ENCODE measurements around the gene SAMD4A.

SAMD4A gene

GRCh38 chr14:54642801-54643695 is 76.1 kb downstream of the SAMD4A start:
- H3K4me3 ChIP-seq (ENCODE audit: low read depth, low read length) = no peak overlapping the region
- no peaks in the 10 kb centered on the region for H3K36me3 ChIP-seq
- no peak for DNase-seq
- no peaks in the 10 kb centered on the region for H3K4me1 ChIP-seq
- no peaks in the 10 kb centered on the region for H3K9me3 ChIP-seq
- TF ChIP-seq CTCF (IDR thresholded peaks at IDR 0.05; ENCODE audit: low read depth, low read length) = peak; percentile 15; the same call in 1 of the 2 replicates
- no peaks in the 10 kb centered on the region; the same call in 1 of the 2 replicates for H3K27me3 ChIP-seq

GRCh38 chr14:54643696-54644176 is 76.8 kb downstream of the SAMD4A start:
- Histone ChIP-seq H3K9me3 (no peaks in the 10 kb centered on the region), H3K27me3 (peaks cover 5% of the 10 kb centered on the region), H3K36me3 (no peaks in the 10 kb centered on the region), H3K4me1 (no peaks in the 10 kb centered on the region), H3K4me3 (ENCODE audit: low read depth, low read length) (no peak overlapping the region)
- DNase-seq = no peak
- no peak for TF ChIP-seq CTCF (IDR thresholded peaks at IDR 0.05; ENCODE audit: low read depth, low read length)

GRCh38 chr14:54645639-54646038 is 78.7 kb downstream of the SAMD4A start:
- Histone ChIP-seq H3K4me3 (ENCODE audit: low read depth, low read length) (no peak overlapping the region), H3K27me3 (peaks cover 22% of the 10 kb centered on the region), H3K36me3 (no peaks in the 10 kb centered on the region), H3K4me1 (no peaks in the 10 kb centered on the region), H3K9me3 (no peaks in the 10 kb centered on the region)
- no peak for DNase-seq
- TF ChIP-seq CTCF (IDR thresholded peaks at IDR 0.05; ENCODE audit: low read depth, low read length) = no peak

DNA sequence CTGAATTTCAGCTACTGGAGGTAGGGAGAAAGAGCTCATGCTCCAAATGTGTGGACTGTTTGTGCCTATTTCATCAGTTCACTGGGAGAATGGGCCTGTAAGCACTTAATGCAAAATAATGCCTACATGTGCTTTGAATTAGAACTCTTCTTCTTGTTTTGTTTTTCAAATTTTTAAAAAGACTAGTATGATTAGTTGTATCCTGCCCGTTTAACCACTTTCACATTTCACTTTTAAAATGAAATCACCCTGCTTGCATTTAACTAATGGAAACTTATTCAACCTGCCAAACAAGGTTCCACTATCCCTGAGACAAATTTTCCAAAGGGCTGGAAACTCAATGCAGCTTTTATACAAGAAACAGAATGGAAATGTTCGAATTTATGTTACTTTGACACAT is 79.7 kb downstream of the SAMD4A start:
- no peak overlapping the region for H3K4me3 ChIP-seq (ENCODE audit: low read depth, low read length)
- TF ChIP-seq CTCF (IDR thresholded peaks at IDR 0.05; ENCODE audit: low read depth, low read length) = no peak
- no peak for DNase-seq
- no peaks in the 10 kb centered on the region for H3K36me3 ChIP-seq
- H3K4me1 ChIP-seq = no peaks in the 10 kb centered on the region
- H3K27me3 ChIP-seq = peaks cover 32% of the 10 kb centered on the region
- no peaks in the 10 kb centered on the region for H3K9me3 ChIP-seq

DNA sequence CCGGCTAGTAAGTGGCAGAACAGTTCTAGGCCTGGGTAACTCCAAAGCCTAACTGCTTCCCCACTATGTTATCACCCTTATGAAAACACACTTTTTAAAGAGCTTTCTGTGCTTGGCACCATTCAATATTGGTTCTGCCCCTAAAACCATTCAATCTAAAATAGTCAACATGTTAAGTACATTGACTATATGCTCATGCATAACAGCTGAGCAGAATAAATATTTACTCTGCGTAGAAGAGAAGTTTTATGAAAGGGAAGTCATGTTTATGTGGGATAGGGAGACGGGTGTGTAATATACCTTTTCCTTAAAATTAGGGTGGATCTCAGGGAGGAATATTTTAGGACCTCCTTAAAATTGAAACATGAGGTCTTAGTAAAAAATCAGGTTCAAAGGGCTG is 80.5 kb downstream of the SAMD4A start:
- no peak for TF ChIP-seq CTCF (IDR thresholded peaks at IDR 0.05; ENCODE audit: low read depth, low read length)
- H3K36me3 ChIP-seq = no peaks in the 10 kb centered on the region
- peaks cover 40% of the 10 kb centered on the region for H3K27me3 ChIP-seq
- H3K9me3 ChIP-seq = no peaks in the 10 kb centered on the region
- H3K4me3 ChIP-seq (ENCODE audit: low read depth, low read length) = no peak overlapping the region
- DNase-seq = no peak
- no peaks in the 10 kb centered on the region for H3K4me1 ChIP-seq

DNA sequence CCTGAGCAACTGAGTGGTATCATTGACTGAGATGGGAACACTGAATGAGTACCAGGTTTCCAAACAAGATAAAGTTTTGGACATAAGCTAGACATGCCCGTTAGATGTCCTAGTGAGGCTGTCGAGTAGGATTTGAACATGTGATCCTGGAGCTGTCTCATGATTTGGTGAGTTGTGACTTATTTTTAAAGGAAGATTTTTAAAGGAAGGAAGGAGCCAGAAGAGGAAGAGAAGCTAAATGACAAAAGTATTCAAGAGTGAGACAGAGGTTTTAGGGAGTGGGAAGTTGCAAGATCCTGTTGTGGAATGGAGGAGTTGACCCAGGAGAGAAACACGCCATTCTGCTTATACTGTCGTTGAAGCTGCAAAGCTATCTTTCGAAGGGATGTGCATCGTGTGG is 82.1 kb downstream of the SAMD4A start:
- no peaks in the 10 kb centered on the region for H3K36me3 ChIP-seq
- H3K4me1 ChIP-seq = no peaks in the 10 kb centered on the region
- DNase-seq = no peak
- no peak for TF ChIP-seq CTCF (IDR thresholded peaks at IDR 0.05; ENCODE audit: low read depth, low read length)
- no peak overlapping the region for H3K4me3 ChIP-seq (ENCODE audit: low read depth, low read length)
- no peaks in the 10 kb centered on the region for H3K9me3 ChIP-seq
- H3K27me3 ChIP-seq = peaks cover 40% of the 10 kb centered on the region
